GM18868 (cell line): ENCODE results near the gene MRTFA.
"Not testable (repeated sequence)": the region's sequence is repeated elsewhere in the genome, so short reads cannot be mapped to it uniquely, and the experiment has no call there.

ENCODE experiments used
- ATAC-seq: cut with Tn5 transposase; IDR thresholded peaks from one replicate; pipeline ENCODE4 v1.9.1; 2021; ENCODE audit warnings: mild to moderate bottlenecking, moderate library complexity; ENCODE audit not compliant: unreplicated experiment

MRTFA gene

GRCh38 chr22:40403651-40404050, 232.9 kb downstream of the MRTFA start:
- ATAC-seq: no peak

- no peak for ATAC-seq
Measured at GRCh38 chr22:40403141-40403540, 233.4 kb downstream of the MRTFA start.

- ATAC-seq: no peak
Measured at GRCh38 chr22:40401981-40402406, 234.5 kb downstream of the MRTFA start.

DNA sequence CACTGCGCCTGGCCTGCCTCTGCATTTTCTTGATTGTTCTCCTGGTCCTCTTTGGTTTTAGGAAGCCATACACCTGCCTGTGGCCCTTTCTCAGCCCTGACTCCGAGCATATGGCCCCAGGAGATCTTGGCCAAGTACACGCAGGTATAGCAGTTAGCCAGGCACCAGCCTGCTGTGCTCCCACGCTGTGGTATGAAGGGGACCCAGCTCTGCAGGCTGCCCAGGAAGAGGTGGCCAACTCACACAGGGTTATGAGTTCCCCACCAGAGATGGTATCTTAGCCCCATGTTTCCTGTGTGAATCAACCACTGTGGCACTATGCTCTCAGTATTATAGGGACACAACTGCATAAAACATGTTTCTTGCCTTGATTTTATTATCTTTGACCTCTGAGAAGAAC, 235.0 kb downstream of the MRTFA start:
- no peak for ATAC-seq

GRCh38 chr22:40400159-40400558, 236.4 kb downstream of the MRTFA start:
- ATAC-seq: no peak

DNA sequence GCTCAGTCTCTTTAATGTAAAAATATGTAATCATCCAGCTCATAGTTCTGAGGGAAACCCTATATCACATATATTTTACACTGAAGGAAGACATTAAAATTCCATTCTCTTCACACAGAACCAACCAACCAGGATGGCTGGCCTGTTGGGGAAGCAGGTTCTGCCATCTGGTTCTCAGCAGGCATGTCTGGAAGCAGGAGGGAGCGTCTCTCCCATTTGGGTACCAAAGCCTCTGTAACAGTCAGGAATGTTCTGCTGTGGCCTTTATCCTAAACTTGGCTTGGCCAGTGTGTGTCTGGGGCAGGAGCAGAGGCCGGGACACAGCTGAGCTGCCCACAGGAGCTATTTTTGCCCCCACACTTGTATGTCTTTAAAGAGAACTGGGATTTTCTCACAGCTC, 236.9 kb downstream of the MRTFA start:
- no peak for ATAC-seq

GRCh38 chr22:40397396-40397795, 239.1 kb downstream of the MRTFA start:
- ATAC-seq: no peak

GRCh38 chr22:40396882-40397281, 239.6 kb downstream of the MRTFA start:
- ATAC-seq: no peak

- no peak for ATAC-seq
Measured at GRCh38 chr22:40395607-40396006, 240.9 kb downstream of the MRTFA start.

- no peak for ATAC-seq
Measured at GRCh38 chr22:40394607-40395006, 241.9 kb downstream of the MRTFA start.

DNA sequence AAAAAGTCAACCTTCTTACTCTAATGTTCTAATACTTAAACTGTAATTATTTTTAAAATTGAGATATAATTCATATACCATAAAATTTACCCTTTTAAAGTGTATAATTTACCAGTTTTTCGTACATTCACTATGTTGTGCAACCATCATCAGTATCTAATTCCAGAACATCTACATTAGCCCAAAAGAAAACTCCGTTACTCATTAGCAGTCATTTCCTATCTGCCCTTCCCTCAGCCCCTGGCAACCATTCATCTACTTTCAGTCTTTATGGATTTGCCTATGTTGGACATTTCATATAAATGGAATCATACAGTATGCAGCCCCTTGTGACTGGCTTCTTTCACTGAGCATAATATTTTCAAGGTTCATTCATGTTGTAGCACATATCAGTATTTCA, 243.9 kb downstream of the MRTFA start:
- ATAC-seq: no peak

GRCh38 chr22:40391417-40391816, 245.1 kb downstream of the MRTFA start:
- ATAC-seq: no peak

DNA sequence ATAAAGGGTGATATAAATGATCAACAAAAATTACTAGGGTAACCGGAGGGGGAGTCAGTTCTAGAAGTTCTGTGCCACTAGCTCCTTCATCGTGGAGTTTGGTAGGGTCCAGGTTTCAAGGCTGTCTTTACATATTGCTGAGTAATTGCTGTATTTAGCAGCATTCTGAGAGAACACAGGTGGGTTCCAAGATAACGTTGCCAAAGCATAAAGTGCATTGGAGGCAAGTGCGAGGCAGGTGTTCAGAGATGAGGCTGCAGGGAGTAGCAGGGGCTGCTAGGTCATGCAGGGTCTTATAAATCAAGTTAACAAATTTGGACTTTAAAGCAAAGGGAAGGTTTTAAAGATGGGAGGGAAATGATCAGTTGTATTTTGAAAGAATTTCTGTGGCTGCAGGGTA, 248.3 kb downstream of the MRTFA start:
- no peak for ATAC-seq

- no peak for ATAC-seq
Measured at GRCh38 chr22:40387746-40388145, 248.8 kb downstream of the MRTFA start.

GRCh38 chr22:40385036-40385782, 251.3 kb downstream of the MRTFA start:
- no peak for ATAC-seq

DNA sequence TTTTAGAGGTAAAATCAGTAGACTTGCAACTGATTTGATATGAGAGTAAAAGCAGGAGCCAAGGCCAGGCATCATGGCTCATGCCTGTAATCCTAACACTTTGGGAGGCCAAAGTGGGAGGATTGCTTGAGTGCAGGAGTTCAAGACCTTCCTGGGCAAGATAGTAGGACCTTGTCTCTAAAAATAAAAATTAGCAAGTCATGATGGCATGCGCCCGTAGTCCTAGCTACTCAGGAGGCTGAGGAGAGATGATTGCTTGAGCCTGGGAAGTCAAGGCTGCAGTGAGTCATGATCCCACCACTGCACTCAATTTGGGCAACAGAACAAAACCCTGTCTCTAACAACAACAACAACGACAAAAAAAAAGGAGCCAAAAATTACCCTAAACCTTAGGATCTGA, 252.6 kb downstream of the MRTFA start:
- ATAC-seq: no peak

- ATAC-seq: no peak
Measured at GRCh38 chr22:40381461-40381860, 255.1 kb downstream of the MRTFA start.

DNA sequence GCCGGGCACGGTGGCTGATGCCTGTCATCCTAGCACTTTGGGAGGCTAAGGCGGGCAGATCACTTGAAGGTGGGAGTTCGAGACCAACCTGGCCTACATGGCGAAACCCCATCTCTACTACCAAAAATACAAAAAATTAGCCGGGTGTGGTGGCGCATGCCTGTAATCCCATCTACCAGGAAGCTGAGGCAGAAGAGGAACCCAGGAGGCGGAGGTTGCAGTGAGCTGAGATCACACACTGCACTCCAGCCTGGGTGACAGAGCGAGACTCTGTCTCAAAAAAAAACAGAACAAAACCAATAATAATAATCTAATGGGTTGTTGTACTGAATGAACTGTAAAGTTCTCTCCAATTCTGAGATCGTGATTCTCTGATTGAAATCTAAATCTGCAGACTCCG, 258.1 kb downstream of the MRTFA start:
- not testable (repeated sequence) for ATAC-seq

DNA sequence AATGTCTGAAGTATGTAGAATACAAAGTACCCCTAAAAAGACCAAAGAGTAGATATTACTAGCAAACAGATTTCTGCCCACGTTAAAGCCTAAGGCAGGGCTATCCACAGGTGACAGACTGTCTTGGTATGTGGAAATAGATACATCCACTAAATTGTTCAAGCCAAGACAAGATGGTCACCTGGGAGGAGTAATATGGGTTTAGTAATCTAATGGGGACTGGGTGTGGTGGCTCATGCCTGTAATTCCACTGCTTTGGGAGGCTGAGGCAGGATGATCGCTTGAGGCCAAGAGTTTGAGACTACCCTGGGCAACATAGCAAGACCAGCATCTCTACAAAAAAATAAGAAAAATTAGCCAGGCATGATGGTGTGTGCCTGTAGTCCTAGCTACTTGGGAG, 258.6 kb downstream of the MRTFA start:
- no peak for ATAC-seq

GRCh38 chr22:40376149-40376548, 260.4 kb downstream of the MRTFA start:
- no peak for ATAC-seq

GRCh38 chr22:40374567-40374966, 262.0 kb downstream of the MRTFA start:
- no peak for ATAC-seq

DNA sequence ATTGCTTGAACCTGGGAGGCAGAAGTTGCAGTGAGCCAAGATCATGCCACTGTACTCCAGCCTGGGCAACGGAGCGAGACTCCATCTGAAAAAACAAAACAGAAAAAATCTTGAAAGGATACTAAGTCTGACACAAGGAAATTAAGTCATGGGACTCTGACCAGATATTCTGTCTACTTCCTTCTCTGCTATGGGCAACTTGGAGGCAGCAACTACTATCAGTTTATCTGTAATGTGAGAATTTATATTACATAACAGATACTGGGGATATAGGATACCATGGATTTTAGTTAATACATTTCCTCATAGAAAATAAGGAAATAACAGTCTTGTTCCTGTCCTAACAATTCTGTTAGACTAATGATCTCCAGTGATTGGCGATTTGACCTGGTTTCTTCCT, 267.7 kb downstream of the MRTFA start:
- ATAC-seq: no peak

DNA sequence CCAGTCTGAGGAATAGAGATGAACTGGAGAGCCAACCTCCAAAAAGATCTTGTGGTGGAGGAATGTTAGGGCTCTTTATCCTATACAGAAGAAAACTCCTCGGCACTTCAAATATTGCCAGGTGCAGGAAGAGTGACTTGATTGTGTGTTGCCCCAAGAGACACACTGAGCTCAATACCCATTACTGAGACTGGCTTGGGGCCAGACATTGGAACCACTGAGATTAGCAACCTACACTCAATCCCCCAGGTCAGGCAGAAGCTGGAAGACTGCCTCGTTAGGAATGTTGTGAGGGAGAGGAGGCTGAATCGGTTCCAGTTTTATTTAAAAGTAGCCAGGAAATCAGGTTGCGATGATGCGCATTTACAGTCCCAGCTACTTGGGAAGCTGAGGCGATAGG, 268.5 kb downstream of the MRTFA start:
- no peak for ATAC-seq
